UCSD-AML1 (cell line): ENCODE measurements around the gene CDH12.

Experiments used
- DNase-seq: peaks from one replicate; lab custom pipeline; 2025; ENCODE audit not compliant: unreplicated experiment; lab: John Stamatoyannopoulos, UW

Gene CDH12

GRCh38 chr5:21847300-21847699, 1005.8 kb downstream of the CDH12 start:
- no peak for DNase-seq

- no peak for DNase-seq
These were observed 1008.2 kb downstream of the CDH12 start for GRCh38 chr5:21844960-21845359.

GRCh38 chr5:21834863-21835262, 1018.3 kb downstream of the CDH12 start:
- no peak for DNase-seq

GRCh38 chr5:21831145-21831787, 1021.9 kb downstream of the CDH12 start:
- no peak for DNase-seq

- DNase-seq = no peak
These were observed 1026.3 kb downstream of the CDH12 start for GRCh38 chr5:21826884-21827283.

- DNase-seq = no peak
These were observed 1029.6 kb downstream of the CDH12 start for GRCh38 chr5:21823588-21823987.

GRCh38 chr5:21823076-21823574, 1030.0 kb downstream of the CDH12 start:
- DNase-seq = no peak

- no peak for DNase-seq
These were observed 1032.6 kb downstream of the CDH12 start for GRCh38 chr5:21820527-21820926.

- DNase-seq = no peak
These were observed 1034.8 kb downstream of the CDH12 start for GRCh38 chr5:21818370-21818720.

GRCh38 chr5:21817668-21818369, 1035.3 kb downstream of the CDH12 start:
- no peak for DNase-seq

GRCh38 chr5:21810737-21811316, 1042.3 kb downstream of the CDH12 start:
- no peak for DNase-seq

GRCh38 chr5:21809611-21810010, 1043.5 kb downstream of the CDH12 start:
- DNase-seq = no peak

GRCh38 chr5:21807953-21808352, 1045.2 kb downstream of the CDH12 start:
- DNase-seq = no peak

- peak; percentile 2 for DNase-seq
These were observed 1046.2 kb downstream of the CDH12 start for GRCh38 chr5:21806943-21807342.

- DNase-seq = no peak
These were observed 1046.9 kb downstream of the CDH12 start for GRCh38 chr5:21806271-21806670.

- no peak for DNase-seq
These were observed 1050.2 kb downstream of the CDH12 start for GRCh38 chr5:21802869-21803490.

GRCh38 chr5:21802100-21802499, 1051.0 kb downstream of the CDH12 start:
- DNase-seq = no peak

- no peak for DNase-seq
These were observed 1060.4 kb downstream of the CDH12 start for GRCh38 chr5:21792748-21793147.

- no peak for DNase-seq
These were observed 1061.8 kb downstream of the CDH12 start for GRCh38 chr5:21791304-21791703.

- DNase-seq = no peak
These were observed 1068.7 kb downstream of the CDH12 start for GRCh38 chr5:21784487-21784886.

GRCh38 chr5:21783074-21783679, 1070.0 kb downstream of the CDH12 start:
- DNase-seq = no peak
